ENCODE measurements around the gene AMACR. TPM values are rescaled to one million over a fixed set of nuclear protein-coding genes. Genes with fewer than 3 reads are reported as not detected.

The AMACR gene
- total and polyA plus RNA-seq, 2 experiments from 2014 or later, result 29.4 to 36.2 TPM

DNA sequence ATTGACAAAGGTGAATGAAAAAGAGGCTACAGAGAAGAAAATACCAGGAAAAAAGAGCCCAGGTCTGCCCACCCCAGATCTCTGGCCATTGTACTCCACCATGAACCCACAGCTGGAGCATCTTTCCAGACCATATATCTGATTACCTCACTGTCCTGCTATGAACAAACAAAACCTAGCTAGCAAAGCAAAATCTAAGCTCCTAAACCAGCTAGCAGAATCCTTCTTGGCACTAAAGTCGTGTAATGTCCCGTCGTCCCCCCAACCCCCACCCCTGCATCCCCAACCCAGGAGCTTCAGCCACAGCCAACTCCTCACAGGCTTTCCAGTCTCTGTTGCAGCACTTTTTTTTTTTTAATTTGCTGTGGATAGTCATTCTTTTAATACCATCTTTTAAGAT is 32.6 kb upstream of the AMACR start:
- Histone ChIP-seq H3K36me3 (no peaks in the 10 kb centered on the region), H3K27ac (no peak overlapping the region), H3K4me3 (no peak overlapping the region), H3K27me3 (no peaks in the 10 kb centered on the region), H3K4me1 (ENCODE audit: low read depth) (no peaks in the 10 kb centered on the region), H3K9me3 (ENCODE audit: low read depth) (no peaks in the 10 kb centered on the region)
- no peak for DNase-seq (ENCODE audit: low read depth in 1 of 2, low spot score in 1 of 2)
- TF ChIP-seq, protein P1, sequence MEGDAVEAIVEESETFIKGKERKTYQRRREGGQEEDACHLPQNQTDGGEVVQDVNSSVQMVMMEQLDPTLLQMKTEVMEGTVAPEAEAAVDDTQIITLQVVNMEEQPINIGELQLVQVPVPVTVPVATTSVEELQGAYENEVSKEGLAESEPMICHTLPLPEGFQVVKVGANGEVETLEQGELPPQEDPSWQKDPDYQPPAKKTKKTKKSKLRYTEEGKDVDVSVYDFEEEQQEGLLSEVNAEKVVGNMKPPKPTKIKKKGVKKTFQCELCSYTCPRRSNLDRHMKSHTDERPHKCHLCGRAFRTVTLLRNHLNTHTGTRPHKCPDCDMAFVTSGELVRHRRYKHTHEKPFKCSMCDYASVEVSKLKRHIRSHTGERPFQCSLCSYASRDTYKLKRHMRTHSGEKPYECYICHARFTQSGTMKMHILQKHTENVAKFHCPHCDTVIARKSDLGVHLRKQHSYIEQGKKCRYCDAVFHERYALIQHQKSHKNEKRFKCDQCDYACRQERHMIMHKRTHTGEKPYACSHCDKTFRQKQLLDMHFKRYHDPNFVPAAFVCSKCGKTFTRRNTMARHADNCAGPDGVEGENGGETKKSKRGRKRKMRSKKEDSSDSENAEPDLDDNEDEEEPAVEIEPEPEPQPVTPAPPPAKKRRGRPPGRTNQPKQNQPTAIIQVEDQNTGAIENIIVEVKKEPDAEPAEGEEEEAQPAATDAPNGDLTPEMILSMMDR (IDR thresholded peaks at IDR 0.05; ENCODE audit: low read depth, low read length), result no peak

DNA sequence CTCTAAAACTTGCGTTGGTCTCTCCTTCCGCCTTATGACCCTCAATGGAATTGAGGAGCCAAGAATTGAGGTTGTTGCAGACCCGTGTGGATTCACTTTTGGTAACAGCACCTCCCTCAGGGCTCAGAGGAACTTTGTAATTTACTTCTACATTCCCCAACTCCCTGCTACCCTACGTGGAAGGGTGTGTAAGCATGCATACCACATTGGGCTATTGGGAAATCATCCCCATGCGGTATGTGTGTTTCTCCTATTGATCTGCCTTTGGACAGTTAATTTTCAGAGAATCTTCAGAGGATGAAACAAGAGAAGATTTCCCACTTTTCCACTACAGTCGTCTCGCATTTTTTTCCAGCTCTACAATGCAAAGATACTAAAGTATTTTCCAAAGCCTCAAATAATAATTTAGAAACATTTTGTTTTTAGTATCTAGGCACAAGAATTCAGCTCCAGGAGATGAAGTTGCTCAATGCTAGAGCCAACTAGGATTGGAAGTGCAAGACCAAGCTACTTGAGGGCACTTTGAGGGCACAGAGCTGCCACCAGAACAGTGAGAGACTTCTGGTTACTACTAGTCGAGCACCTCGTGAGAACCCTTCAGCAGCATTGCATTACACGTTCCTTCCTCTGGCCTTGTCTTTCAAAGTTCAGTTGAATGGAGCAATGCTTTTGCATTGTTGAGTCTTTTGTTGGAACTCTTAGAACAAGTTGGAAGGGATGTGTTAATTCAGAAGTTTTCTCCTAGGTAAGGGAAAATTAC is 31.7 kb upstream of the AMACR start:
- no peaks in the 10 kb centered on the region for H3K4me1 ChIP-seq (ENCODE audit: low read depth)
- H3K9me3 ChIP-seq (ENCODE audit: low read depth), result no peaks in the 10 kb centered on the region
- no peaks in the 10 kb centered on the region for H3K27me3 ChIP-seq
- TF ChIP-seq, protein P1 (IDR thresholded peaks at IDR 0.05; ENCODE audit: low read depth, low read length), result no peak
- no peak overlapping the region for H3K27ac ChIP-seq
- no peaks in the 10 kb centered on the region for H3K36me3 ChIP-seq
- H3K4me3 ChIP-seq, result no peak overlapping the region
- no peak for DNase-seq (ENCODE audit: low read depth in 1 of 2, low spot score in 1 of 2)

DNA sequence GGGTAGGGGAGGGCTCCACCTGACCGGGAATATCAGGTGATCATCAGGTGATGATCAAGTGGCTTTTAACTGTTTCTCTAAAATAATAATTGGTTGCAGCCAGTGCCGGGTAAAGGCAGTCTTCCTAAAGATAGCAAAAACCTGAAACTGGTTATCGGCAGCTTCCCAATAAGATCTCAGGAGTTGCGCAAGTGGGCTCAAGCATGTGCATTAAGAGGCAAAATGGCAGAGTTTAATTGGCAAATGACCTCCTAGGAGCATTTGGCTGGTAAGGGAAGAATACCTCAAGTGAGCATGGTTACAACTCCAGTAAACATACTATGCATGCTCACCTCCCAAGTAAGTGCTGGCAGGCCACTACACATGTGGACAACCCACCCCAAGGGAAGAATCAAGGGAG is 31.0 kb upstream of the AMACR start:
- no peak for DNase-seq (ENCODE audit: low read depth in 1 of 2, low spot score in 1 of 2)
- no peak overlapping the region for H3K4me3 ChIP-seq
- H3K9me3 ChIP-seq (ENCODE audit: low read depth), result no peaks in the 10 kb centered on the region
- H3K27me3 ChIP-seq, result no peaks in the 10 kb centered on the region
- no peaks in the 10 kb centered on the region for H3K4me1 ChIP-seq (ENCODE audit: low read depth)
- H3K36me3 ChIP-seq, result no peaks in the 10 kb centered on the region
- TF ChIP-seq, protein P1 (IDR thresholded peaks at IDR 0.05; ENCODE audit: low read depth, low read length), result no peak
- H3K27ac ChIP-seq, result no peak overlapping the region

DNA sequence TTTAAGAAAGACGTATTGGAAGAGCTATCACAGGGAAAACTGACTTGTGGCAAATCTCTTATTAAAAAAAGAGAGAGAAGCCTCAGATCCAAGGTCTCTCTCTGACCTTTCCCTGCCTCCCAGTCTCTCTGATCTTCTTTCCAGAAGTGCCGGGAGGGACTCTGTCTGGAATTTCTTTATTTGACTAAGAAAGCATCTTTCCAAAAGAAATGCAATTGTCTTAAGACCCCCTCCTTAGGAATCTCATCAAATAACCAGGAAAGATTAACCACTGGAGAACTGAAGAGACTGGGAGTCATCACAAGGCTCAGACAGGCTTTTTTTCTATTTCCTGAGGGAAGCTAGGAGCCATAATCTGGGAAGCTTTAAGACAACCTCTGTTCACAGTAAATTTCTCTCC is 30.5 kb upstream of the AMACR start:
- Histone ChIP-seq H3K27me3 (no peaks in the 10 kb centered on the region), H3K4me3 (no peak overlapping the region), H3K27ac (no peak overlapping the region), H3K4me1 (ENCODE audit: low read depth) (no peaks in the 10 kb centered on the region), H3K36me3 (no peaks in the 10 kb centered on the region), H3K9me3 (ENCODE audit: low read depth) (no peaks in the 10 kb centered on the region)
- TF ChIP-seq, protein P1 (IDR thresholded peaks at IDR 0.05; ENCODE audit: low read depth, low read length), result no peak
- no peak for DNase-seq (ENCODE audit: low read depth in 1 of 2, low spot score in 1 of 2)

DNA sequence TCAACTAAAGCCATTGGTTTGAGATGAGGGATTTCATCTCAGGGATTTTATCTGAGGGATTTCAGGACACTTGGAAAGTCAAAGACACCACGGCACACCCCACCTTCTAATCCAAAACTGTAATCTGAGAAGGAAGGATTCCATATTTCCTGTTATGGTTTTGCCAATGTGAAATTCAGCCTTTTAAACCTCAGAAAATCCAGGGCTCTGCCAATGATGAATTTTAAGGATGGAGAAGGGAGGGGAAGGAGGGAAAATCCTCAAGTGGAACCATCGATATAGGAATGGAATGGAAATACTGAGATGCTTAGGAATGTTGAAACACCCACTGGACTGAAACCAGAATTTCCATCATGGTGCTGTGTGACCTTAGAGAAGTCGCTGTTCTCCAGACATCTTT is 29.9 kb upstream of the AMACR start:
- Histone ChIP-seq H3K27me3 (no peaks in the 10 kb centered on the region), H3K9me3 (ENCODE audit: low read depth) (no peaks in the 10 kb centered on the region), H3K4me1 (ENCODE audit: low read depth) (no peaks in the 10 kb centered on the region), H3K36me3 (no peaks in the 10 kb centered on the region), H3K4me3 (no peak overlapping the region), H3K27ac (no peak overlapping the region)
- TF ChIP-seq, protein P1 (IDR thresholded peaks at IDR 0.05; ENCODE audit: low read depth, low read length), result no peak
- DNase-seq (ENCODE audit: low read depth in 1 of 2, low spot score in 1 of 2), result no peak

Data from cardiac muscle cell (in vitro differentiated cells and primary cell).